GM19238 (cell line): ENCODE data around the gene ATP2A2.
"Not testable (repeated sequence)": the region's sequence is repeated elsewhere in the genome, so short reads cannot be mapped to it uniquely, and the experiment has no call there.

Source experiments
- DNase-seq: peaks from one replicate; pipeline ENCODE4 v3.0.0; 2011; ENCODE audit warnings: low spot score; ENCODE audit not compliant: insufficient read length

ATP2A2 gene

GRCh38 chr12:110365489-110366320, 84.7 kb downstream of the ATP2A2 start:
- no peak for DNase-seq

- DNase-seq = no peak
Measured at GRCh38 chr12:110366321-110367142, 85.5 kb downstream of the ATP2A2 start.

GRCh38 chr12:110367181-110367864, 86.3 kb downstream of the ATP2A2 start:
- no peak for DNase-seq

GRCh38 chr12:110369992-110370391, 88.9 kb downstream of the ATP2A2 start:
- DNase-seq = no peak

GRCh38 chr12:110370732-110371231, 89.7 kb downstream of the ATP2A2 start:
- no peak for DNase-seq

- peak; percentile 44 for DNase-seq
Measured at GRCh38 chr12:110371408-110372055, 90.5 kb downstream of the ATP2A2 start.

GRCh38 chr12:110372056-110372425, 91.0 kb downstream of the ATP2A2 start:
- DNase-seq = no peak

GRCh38 chr12:110373025-110373424, 92.0 kb downstream of the ATP2A2 start:
- DNase-seq = no peak

- DNase-seq = no peak
Measured at GRCh38 chr12:110373425-110373824, 92.4 kb downstream of the ATP2A2 start.

- DNase-seq = no peak
Measured at GRCh38 chr12:110373962-110374611, 93.0 kb downstream of the ATP2A2 start.

- not testable (repeated sequence) for DNase-seq
Measured at GRCh38 chr12:110378131-110378790, 97.2 kb downstream of the ATP2A2 start.

GRCh38 chr12:110379197-110379596, 98.2 kb downstream of the ATP2A2 start:
- DNase-seq = no peak

GRCh38 chr12:110379631-110380030, 98.6 kb downstream of the ATP2A2 start:
- no peak for DNase-seq

GRCh38 chr12:110382683-110383082, 101.6 kb downstream of the ATP2A2 start:
- no peak for DNase-seq
